ENCODE data around the gene SLC35G2. TPM values are rescaled to one million over a fixed set of nuclear protein-coding genes. Genes with fewer than 3 reads are reported as not detected.

Gene SLC35G2
- total and polyA plus RNA-seq, 2 donors (not counting 3 experiments of a cell fraction or from before 2014, with no cell fraction given), result 19.4 to 23.9 TPM

DNA sequence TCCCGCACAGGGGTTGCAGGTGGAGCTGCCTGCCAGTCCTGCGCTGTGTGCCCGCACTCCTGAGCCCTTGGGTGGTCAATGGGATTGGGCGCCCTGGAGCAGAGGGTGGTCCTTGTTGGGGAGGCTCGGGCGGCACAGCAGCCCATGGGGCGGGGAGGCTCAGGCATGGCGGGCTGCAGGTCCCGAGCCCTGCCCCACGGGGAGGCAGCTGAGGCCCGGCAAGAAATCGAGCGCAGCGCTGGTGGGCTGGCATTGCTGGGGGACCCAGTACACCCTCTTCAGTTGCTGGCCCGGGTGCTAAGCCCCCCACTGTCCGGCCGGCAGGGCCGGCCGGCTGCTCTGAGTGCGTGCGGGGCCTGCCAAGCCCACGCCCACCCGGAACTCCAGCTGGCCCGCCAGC, 71.0 kb downstream of the SLC35G2 start:
- H3K4me3 ChIP-seq (replicated peaks in 1 of 3; ENCODE audit: insufficient read depth in 1 of 3, low read depth in 1 of 3, low read length in 3 of 3), result no peak overlapping the region
- H4K20me1 ChIP-seq (replicated peaks; ENCODE audit: control insufficient read depth, extremely low read depth, insufficient read depth, low read length), result no peaks in the 10 kb centered on the region
- H3K27ac ChIP-seq (ENCODE audit: insufficient read depth, low read depth, low read length), result no peak overlapping the region
- FAIRE-seq (no peak), DNase-seq (ENCODE audit: low read depth, low spot score) (no peak)
- POLR2A ChIA-PET, result interaction anchor here (0.9 kb wide), 1 partner anchor 28 kb away, joined by 3 read pairs; the partner anchor contains the start of gene NCK1
- H3K9ac ChIP-seq (replicated peaks; ENCODE audit: extremely low read depth, insufficient read depth, low read length), result no peak overlapping the region
- TF ChIP-seq FOS (IDR thresholded peaks at IDR 0.05; ENCODE audit: borderline replicate concordance, insufficient read depth, low read length) (no peak), EZH2 (IDR thresholded peaks at IDR 0.05; ENCODE audit: borderline replicate concordance, low read depth, low read length, severe bottlenecking) (no peak), GATA2 (IDR thresholded peaks at IDR 0.05; ENCODE audit: insufficient read depth, insufficient read length, low read depth, low read length) (no peak), JUN (IDR thresholded peaks at IDR 0.05; ENCODE audit: borderline replicate concordance, insufficient read depth, insufficient read length, low read depth) (no peak), POLR2AphosphoS5 (IDR thresholded peaks at IDR 0.05; ENCODE audit: insufficient read depth, low read depth, low read length) (no peak), MYC (IDR thresholded peaks at IDR 0.05; ENCODE audit: low read depth, low read length) (no peak), POLR2A (IDR thresholded peaks at IDR 0.05; ENCODE audit: low read depth, low read length) (no peak)
- TF ChIP-seq, protein P1, sequence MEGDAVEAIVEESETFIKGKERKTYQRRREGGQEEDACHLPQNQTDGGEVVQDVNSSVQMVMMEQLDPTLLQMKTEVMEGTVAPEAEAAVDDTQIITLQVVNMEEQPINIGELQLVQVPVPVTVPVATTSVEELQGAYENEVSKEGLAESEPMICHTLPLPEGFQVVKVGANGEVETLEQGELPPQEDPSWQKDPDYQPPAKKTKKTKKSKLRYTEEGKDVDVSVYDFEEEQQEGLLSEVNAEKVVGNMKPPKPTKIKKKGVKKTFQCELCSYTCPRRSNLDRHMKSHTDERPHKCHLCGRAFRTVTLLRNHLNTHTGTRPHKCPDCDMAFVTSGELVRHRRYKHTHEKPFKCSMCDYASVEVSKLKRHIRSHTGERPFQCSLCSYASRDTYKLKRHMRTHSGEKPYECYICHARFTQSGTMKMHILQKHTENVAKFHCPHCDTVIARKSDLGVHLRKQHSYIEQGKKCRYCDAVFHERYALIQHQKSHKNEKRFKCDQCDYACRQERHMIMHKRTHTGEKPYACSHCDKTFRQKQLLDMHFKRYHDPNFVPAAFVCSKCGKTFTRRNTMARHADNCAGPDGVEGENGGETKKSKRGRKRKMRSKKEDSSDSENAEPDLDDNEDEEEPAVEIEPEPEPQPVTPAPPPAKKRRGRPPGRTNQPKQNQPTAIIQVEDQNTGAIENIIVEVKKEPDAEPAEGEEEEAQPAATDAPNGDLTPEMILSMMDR (IDR thresholded peaks at IDR 0.05; ENCODE audit: extremely low read depth in 1 of 2, insufficient read depth in 1 of 2, low read depth in 1 of 2, low read length in 2 of 2), result no peak
- TF ChIP-seq, protein P2, sequence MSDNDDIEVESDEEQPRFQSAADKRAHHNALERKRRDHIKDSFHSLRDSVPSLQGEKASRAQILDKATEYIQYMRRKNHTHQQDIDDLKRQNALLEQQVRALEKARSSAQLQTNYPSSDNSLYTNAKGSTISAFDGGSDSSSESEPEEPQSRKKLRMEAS (IDR thresholded peaks at IDR 0.05; ENCODE audit: insufficient read depth, insufficient read length), result no peak
- intact Hi-C loops (cut with micrococcal nuclease), result loop anchor here (5.0 to 10.0 kb wide), 3 partner anchors 47 to 135 kb away; partner anchors contain the start of gene STAG1
- no peaks in the 10 kb centered on the region for H3K36me3 ChIP-seq (ENCODE audit: control insufficient read depth in 2 of 2, extremely low read depth in 1 of 2, insufficient read depth in 2 of 2, low read length in 2 of 2)
- no peak overlapping the region for H2AFZ ChIP-seq (ENCODE audit: low read depth, low read length)
- CTCF ChIA-PET, result interaction anchor here (1.4 kb wide), 1 partner anchor 124 kb away, joined by 5 read pairs; no protein-coding TSS in a partner anchor
- dilution Hi-C loops (cut with MboI; ENCODE audit: extremely low pct_ligation_motif_present, low sequenced_read_pairs), result no loop called here
- H3K27me3 ChIP-seq (ENCODE audit: control insufficient read depth in 2 of 2, insufficient read depth in 2 of 2, low read length in 2 of 2), result no peaks in the 10 kb centered on the region
- peaks cover 93% of the 10 kb centered on the region for H3K79me2 ChIP-seq (ENCODE audit: control insufficient read depth, insufficient read depth, low read length)
- no peaks in the 10 kb centered on the region for H3K9me3 ChIP-seq (replicated peaks; ENCODE audit: control insufficient read depth, insufficient read depth, low read length)
- peaks cover 41% of the 10 kb centered on the region for H3K4me1 ChIP-seq (ENCODE audit: control insufficient read depth, extremely low read depth, insufficient read depth, low read length)
- H3K4me2 ChIP-seq (ENCODE audit: insufficient read depth, low read length), result no peak overlapping the region
- BruUV-seq (replicated peaks), result no TSS peak
- no peaks in the 10 kb centered on the region for H3K9me1 ChIP-seq (replicated peaks; ENCODE audit: control insufficient read depth, extremely low read depth, insufficient read depth, low read length)

All from endothelial cell of umbilical vein (primary cell).